GM21717 (cell line): ENCODE data around the gene CCNK.
A peak's percentile ranks its signal among the peaks of the same experiment; 100 is the strongest.

ENCODE experiments used
- ATAC-seq: cut with Tn5 transposase; IDR thresholded peaks from one replicate; pipeline ENCODE4 v1.9.1; 2021; ENCODE audit warnings: mild to moderate bottlenecking, moderate library complexity; ENCODE audit not compliant: unreplicated experiment

Gene CCNK

DNA sequence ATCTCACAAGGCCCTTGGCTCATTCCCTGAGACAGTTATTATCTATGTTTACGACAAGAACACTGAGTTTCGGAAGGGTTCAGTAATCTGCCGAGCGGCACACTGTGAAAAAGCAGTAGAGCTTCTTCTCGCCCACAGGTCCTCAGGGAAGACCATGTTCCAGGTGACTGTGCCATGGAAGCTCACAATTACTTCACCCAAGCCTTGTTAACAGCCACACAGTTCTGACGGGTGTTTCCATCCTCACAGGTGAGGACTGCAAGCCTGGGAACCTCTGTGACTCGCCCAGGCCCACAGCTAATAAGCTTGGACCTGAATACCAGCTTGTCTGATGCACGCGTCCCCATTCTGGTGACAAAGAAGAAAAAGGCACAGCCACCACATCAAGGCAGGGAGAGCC is 15.9 kb upstream of the CCNK start:
- no peak for ATAC-seq

DNA sequence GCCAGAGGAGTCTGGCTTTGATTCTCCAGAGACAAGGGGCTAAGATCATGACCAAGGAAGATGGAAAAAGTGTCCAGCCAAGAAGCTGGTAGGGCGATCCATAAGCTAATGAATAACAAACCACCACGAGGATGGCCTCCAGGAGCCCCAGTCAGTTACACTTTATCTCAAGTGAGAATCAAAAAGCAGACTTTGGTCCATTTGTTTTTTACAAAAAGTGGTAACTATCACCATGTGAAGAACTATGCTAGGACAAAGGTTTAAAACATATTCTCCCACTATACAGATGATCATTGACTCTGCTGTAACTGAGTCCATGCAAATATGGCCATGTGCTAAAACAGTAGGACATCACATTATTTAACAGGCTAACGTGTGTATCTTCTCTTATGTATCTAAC is 14.5 kb upstream of the CCNK start:
- ATAC-seq: no peak

- no peak for ATAC-seq
Measured at GRCh38 chr14:99467336-99468078, 13.7 kb upstream of the CCNK start.

GRCh38 chr14:99468081-99468480 is 13.1 kb upstream of the CCNK start:
- no peak for ATAC-seq

DNA sequence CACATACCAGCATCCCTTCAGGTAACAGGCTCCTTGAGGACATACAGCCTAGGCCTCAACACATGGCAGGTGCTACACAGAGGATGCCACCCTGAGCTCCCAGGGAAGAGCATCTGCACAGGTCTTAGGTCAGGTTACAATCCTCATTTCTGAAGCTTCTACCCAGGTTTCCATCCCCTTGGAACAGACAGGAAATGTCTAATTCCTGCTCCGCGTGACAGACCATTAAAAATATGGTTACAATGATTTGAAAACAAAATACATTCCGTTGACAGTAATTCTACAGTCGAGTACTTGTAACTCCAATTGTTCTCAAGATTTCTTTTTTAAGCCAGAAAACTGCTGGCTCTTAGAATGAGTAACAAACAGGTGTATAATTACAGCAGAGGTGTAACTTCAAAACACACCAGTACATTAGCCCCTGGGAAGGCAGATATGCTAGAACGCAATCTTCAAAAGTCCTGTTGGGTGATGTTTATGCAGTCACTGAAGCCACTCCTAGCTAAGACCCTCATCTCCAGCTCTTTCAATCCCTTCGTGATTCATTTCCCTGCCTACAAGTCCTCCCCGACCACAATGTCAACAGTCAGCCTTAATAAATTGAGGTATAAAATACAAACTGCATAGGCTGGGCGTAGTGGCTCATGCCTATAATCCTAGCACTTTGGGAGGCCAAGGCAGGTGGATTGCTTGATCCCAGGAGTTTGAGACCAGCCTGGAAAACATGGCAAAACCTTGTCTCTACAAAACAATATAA is 12.2 kb upstream of the CCNK start:
- no peak for ATAC-seq

- ATAC-seq: no peak
Measured at GRCh38 chr14:99471731-99472130, 9.5 kb upstream of the CCNK start.

GRCh38 chr14:99472937-99473336 is 8.3 kb upstream of the CCNK start:
- ATAC-seq: no peak

DNA sequence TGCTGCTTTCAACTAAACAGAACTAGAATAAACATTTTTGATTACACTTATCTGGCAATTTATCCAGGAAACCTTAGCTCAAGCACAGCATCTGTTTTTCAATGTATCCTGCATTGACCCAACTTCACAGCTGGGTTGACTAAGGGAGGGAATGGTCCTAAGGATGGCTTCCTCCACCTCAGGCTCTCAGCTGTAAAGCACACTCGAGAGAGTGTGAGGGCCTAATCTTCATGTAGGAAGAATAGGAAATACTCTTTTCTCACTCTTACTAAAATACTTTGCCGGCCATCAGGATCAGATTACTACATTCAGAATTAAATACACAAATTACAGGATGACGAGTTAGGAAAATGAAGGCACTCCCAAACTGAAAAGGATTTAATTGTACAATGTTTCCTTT is 7.8 kb upstream of the CCNK start:
- ATAC-seq: no peak

DNA sequence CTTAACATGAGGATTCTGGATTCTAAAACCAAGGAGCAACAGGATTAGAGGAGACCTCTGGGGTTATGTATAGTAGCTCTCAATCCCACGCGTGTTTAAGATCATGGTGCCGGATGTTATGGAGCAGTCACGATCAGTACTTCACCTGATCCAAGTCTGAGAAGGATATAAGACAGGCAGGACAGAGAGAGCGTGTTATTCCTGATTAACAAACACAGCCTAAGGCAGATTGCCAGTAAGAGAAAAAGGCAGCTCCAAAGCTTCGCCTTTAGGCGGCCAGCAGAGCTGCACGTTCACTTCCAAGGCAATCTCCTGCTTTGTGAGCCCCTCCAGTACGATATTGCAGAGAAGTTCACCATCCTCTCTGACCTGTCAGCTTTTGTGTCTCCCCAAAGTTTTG is 6.0 kb upstream of the CCNK start:
- no peak for ATAC-seq

GRCh38 chr14:99475660-99476059 is 5.5 kb upstream of the CCNK start:
- ATAC-seq: no peak

DNA sequence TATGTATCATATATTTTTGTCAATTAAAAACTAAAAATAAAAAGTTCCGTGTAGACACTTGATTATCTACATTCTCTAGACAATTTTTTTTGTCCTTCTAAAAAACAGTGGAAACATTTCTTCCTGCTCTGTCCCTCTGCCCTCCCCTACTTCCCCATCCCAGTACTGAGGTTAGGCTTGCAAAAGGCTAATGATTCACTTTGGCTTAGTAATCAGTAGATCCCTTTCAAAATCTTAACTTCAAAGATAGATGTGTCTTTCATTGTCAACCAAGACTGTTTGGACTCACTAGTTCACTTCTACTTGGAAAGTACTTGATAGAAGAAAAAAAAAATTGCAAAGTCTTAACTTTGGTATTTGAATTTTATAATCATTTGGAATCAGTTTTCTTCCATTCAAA is 4.3 kb upstream of the CCNK start:
- no peak for ATAC-seq

DNA sequence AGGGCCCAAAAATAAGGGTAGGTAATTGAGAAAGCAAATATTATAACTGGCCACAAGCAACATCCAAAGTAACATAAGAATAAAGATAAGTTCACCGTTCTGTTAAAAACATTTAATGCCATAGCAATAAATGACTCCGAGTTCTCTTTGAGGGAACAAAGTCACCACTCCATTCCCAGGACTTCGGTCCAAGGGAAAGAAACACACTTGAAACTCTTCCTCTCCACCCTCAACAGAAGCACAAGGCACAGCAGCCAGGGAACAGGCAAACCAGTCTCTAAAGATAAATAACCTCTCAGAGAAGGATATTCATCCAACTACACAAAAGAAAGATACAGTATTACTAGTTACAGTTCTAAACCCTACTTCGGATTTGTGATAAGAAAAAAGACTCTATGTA is 3.1 kb upstream of the CCNK start:
- no peak for ATAC-seq

GRCh38 chr14:99479160-99479905 is 1.9 kb upstream of the CCNK start:
- ATAC-seq: no peak

DNA sequence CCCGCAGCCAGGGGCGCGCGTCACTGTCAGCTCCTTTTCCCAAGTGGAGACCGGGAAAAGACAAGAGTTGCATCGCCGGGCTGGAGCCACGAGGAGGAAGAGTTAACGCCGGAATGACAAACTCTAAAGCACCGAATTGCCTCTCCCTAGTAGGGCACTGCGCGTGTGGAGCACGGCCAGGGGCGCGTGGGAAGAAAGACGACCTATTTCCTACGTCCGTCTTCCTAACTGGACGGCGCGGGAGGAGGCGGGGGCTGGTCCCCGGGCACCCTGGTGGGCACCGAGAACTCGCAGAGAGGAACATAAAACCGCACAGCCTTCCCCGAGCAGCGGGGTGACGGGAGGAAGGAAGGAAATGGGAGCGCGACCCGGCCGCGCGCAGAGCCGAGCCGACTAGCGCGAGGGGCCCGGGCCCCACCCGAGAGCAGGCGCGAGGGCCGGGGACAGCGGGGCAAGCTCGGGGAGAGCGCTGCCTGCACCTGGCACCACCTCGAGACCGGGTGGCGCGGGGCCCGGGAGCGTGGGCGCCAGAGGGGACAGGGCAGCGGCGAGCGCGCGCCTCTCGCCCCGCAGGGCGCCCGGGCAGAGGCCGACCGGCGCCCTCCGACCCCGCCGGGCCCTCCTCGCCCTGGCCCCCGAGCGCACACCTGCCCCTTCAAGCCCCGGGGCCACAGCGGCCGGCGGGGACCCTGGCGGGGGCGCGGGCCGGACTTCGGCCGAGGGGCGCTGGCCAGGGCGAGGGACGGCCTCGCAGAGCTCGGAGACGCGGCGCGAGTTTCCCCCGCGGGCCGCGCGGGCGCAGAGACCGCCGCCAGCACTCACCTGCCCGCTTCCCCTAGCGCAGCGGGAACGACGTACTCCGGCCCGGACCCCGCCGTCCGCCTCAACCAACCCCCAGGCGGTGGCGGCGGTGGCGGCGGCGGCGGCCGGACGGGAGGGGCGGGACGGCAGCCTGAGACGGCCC is 1.0 kb upstream of the CCNK start, which contains the start of gene SETD3:
Gene SETD3 (minus strand): TSS at position 954 of the 964 bp plus-strand sequence. CDS start 15,054 bp downstream, outside the sequence.
- peak; percentile 8 for ATAC-seq

DNA sequence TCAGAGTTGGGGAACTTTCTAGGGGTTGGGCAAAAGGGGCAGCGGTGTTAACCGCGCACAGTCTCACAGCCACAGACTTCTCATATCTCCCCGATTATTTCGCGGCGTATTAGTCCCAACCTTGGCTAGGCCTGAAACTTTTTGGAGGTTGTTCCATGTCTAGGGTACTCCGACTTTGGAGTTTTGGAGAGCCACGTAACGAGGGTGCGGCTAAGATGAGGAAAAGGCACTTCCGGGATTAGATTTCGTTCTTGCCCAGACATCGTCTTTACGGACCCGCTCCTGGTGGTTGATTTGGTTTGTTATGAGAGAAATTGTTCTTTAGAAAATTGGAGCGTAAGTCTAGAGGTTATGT is 513 bp downstream of the CCNK start:
- no peak for ATAC-seq

GRCh38 chr14:99484106-99484505 is 2.9 kb downstream of the CCNK start:
- ATAC-seq: no peak

GRCh38 chr14:99497341-99497740 is 16.1 kb downstream of the CCNK start:
- ATAC-seq: no peak

DNA sequence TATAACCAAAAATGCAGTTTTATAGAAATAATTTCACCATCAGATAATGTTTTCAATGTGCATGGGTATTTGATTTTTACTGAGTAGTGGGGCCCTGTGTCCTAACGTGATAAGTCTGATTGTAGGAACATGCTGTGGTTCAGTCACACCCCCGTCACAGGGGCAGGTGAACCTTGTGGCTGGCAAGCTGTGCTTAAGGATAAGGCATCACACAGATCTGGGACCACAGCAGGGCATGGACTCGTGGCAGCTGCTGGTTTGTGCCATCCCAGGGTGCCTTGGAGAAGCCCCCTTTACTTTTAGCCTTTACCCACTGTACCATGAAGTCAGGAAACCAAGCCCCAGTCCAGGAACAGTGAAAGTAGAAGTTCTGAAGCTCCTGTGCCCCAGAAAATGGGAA is 16.7 kb downstream of the CCNK start:
- ATAC-seq: no peak

DNA sequence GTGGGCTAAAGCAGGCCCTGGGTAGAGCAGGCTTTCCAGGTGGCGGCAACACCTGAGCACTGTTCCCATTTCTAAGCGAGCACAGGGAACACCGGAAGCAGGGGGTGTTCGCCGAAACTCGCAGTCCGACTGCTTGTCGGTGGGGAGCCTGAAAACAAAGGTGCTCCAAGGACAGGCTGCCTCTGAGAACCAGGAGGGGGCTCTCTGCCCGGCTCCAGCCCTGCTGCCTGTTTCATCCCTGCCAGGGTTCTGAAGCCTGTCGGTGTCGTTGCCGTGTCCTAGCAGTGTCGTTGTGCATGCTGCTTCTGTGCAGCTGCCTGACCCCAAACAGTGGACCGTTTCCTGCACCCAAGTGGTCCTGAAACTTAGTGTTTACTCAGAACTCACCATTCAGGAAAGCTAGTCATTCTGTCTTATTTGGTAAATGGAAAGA is 21.8 kb downstream of the CCNK start:
- ATAC-seq: no peak

- ATAC-seq: no peak
Measured at GRCh38 chr14:99503848-99504453, 22.7 kb downstream of the CCNK start.
